Hepatocyte (in vitro differentiated cells): Measurements from ENCODE around the gene PDK4. TPM values are rescaled to one million over a fixed set of nuclear protein-coding genes. Genes with fewer than 3 reads are reported as not detected.

Experiments used
- DNase-seq: peaks from one replicate; pipeline ENCODE4 v3.0.0-alpha.2; 2016; ENCODE audit warnings: low spot score
- H2AFZ ChIP-seq: fragments of 200-600 bp; sonication (generic); 2 replicates; pipeline ENCODE4 v1.6.0; 2016; ENCODE audit warnings: antibody characterized with exemption, mild to moderate bottlenecking
- H3K27ac ChIP-seq: fragments of 200-600 bp; sonication (generic); 2 replicates; pipeline ENCODE4 v1.5.1; 2016; ENCODE audit warnings: mild to moderate bottlenecking
- H3K27me3 ChIP-seq: fragments of 200-600 bp; sonication (generic); 2 replicates; pipeline ENCODE4 v1.6.1; 2016
- H3K36me3 ChIP-seq: fragments of 200-600 bp; sonication (generic); replicated peaks from 2 replicates; pipeline ENCODE4 v1.5.1; 2016; ENCODE audit warnings: low read depth; ENCODE audit not compliant: insufficient read depth
- H3K4me1 ChIP-seq: fragments of 200-600 bp; sonication (generic); 2 replicates; pipeline ENCODE4 v1.5.1; 2016; ENCODE audit warnings: mild to moderate bottlenecking, moderate library complexity; ENCODE audit not compliant: insufficient read depth
- H3K4me2 ChIP-seq: fragments of 200-600 bp; sonication (generic); 2 replicates; pipeline ENCODE4 v1.6.0; 2016
- H3K4me3 ChIP-seq: fragments of 200-600 bp; sonication (generic); 2 replicates; pipeline ENCODE4 v1.5.1; 2016; ENCODE audit warnings: mild to moderate bottlenecking
- H3K79me2 ChIP-seq: fragments of 200-600 bp; sonication (generic); 2 replicates; pipeline ENCODE4 v1.6.0; 2017; ENCODE audit warnings: mild to moderate bottlenecking
- H3K9me2 ChIP-seq: fragments of 200-600 bp; sonication (generic); replicated peaks from 2 replicates; pipeline ENCODE4 v1.6.0; 2017; ENCODE audit warnings: mild to moderate bottlenecking; ENCODE audit not compliant: insufficient read depth
- H3K9me3 ChIP-seq: fragments of 200-600 bp; sonication (generic); 2 replicates; pipeline ENCODE4 v1.5.1; 2016; ENCODE audit warnings: low read depth, mild to moderate bottlenecking
- H4K20me1 ChIP-seq: fragments of 200-600 bp; sonication (generic); 2 replicates; pipeline ENCODE4 v1.6.0; 2016; ENCODE audit warnings: mild to moderate bottlenecking; ENCODE audit not compliant: insufficient read depth, poor library complexity, severe bottlenecking
- CTCF ChIP-seq: fragments of 200-600 bp; sonication (generic); IDR thresholded peaks from 2 replicates; pipeline ENCODE4 v1.5.1; 2016; ENCODE audit warnings: antibody characterized with exemption, mild to moderate bottlenecking; ENCODE audit not compliant: poor library complexity
- EZH2 ChIP-seq: fragments of 200-600 bp; sonication (generic); IDR thresholded peaks from 2 replicates; pipeline ENCODE4 v1.6.1; 2016; ENCODE audit warnings: antibody characterized with exemption, mild to moderate bottlenecking, borderline replicate concordance
- EZH2phosphoT487 ChIP-seq: fragments of 200-600 bp; sonication (generic); IDR thresholded peaks from one replicate; pipeline ENCODE4 v1.6.1; 2018; ENCODE audit warnings: antibody characterized with exemption, mild to moderate bottlenecking, low read depth, moderate library complexity; ENCODE audit not compliant: unreplicated experiment, severe bottlenecking
- WGBS: methylation state at CpG from one replicate; pipeline ENCODE4 v1.1.6; 2016; ENCODE audit warnings: low lambda C conversion rate; ENCODE audit errors: missing lambda C conversion rate; 5-methylcytosine and 5-hydroxymethylcytosine counted together
- polyA plus RNA-seq: library from polyadenylated mRNA; unstranded; fragments of >200 nt; fragmentation: Nextera tagmentation; extraction: Ambion mirVana; gene quantifications from 2 replicates; pipeline ENCODE4 v1.2.1, GENCODE V29; 2016
- total RNA-seq: library from RNA; depleted of rRNA; stranded (reverse); fragments of >200 nt; gene quantifications from 2 replicates; pipeline ENCODE4 v1.2.3, GENCODE V29; 2014

The PDK4 gene
- total and polyA plus RNA-seq, 2 experiments from 2014 or later = 26.0 to 34.6 TPM

GRCh38 chr7:95632609-95633008 lies 36.3 kb upstream of the PDK4 start:
- 0% methylated on average over 1 of the region's 1 CpG for WGBS
- Histone ChIP-seq H3K4me2 (no peak overlapping the region), H3K27ac (no peak overlapping the region), H3K4me1 (no peaks in the 10 kb centered on the region), H3K9me2 (no peaks in the 10 kb centered on the region), H3K9me3 (no peaks in the 10 kb centered on the region), H3K36me3 (no peaks in the 10 kb centered on the region), H3K27me3 (no peaks in the 10 kb centered on the region), H3K79me2 (no peaks in the 10 kb centered on the region), H3K4me3 (no peak overlapping the region), H2AFZ (no peak overlapping the region), H4K20me1 (no peaks in the 10 kb centered on the region)
- no peak for DNase-seq
- TF ChIP-seq EZH2phosphoT487 (no peak), EZH2 (no peak), CTCF (no peak)

- H3K4me3 ChIP-seq = no peak overlapping the region
- no peak overlapping the region for H3K4me2 ChIP-seq
- no peak for DNase-seq
- H3K27ac ChIP-seq = no peak overlapping the region
- no peaks in the 10 kb centered on the region for H3K27me3 ChIP-seq
- 69% methylated on average over 7 of the region's 7 CpGs for WGBS
- H3K79me2 ChIP-seq = no peaks in the 10 kb centered on the region
- no peaks in the 10 kb centered on the region for H3K36me3 ChIP-seq
- no peak overlapping the region for H2AFZ ChIP-seq
- H4K20me1 ChIP-seq = no peaks in the 10 kb centered on the region
- TF ChIP-seq CTCF = no peak
- no peak for TF ChIP-seq EZH2
- TF ChIP-seq EZH2phosphoT487 = no peak
- no peaks in the 10 kb centered on the region for H3K9me3 ChIP-seq
- no peaks in the 10 kb centered on the region for H3K4me1 ChIP-seq
- H3K9me2 ChIP-seq = no peaks in the 10 kb centered on the region
Measured at GRCh38 chr7:95631527-95631926, 35.2 kb upstream of the PDK4 start.

GRCh38 chr7:95630702-95631458 lies 34.6 kb upstream of the PDK4 start:
- Histone ChIP-seq H3K4me1 (no peaks in the 10 kb centered on the region), H3K4me3 (no peak overlapping the region), H4K20me1 (no peaks in the 10 kb centered on the region), H2AFZ (no peak overlapping the region), H3K9me2 (no peaks in the 10 kb centered on the region), H3K27ac (no peak overlapping the region), H3K79me2 (no peaks in the 10 kb centered on the region), H3K4me2 (no peak overlapping the region), H3K27me3 (no peaks in the 10 kb centered on the region), H3K9me3 (no peaks in the 10 kb centered on the region), H3K36me3 (no peaks in the 10 kb centered on the region)
- no peak for DNase-seq
- TF ChIP-seq EZH2 (no peak), CTCF (no peak), EZH2phosphoT487 (no peak)
- 69% methylated on average over 6 of the region's 6 CpGs for WGBS
